Vagina (tissue), 2 donors: ENCODE results near the gene CTNNAL1.

Source experiments
- CTCF ChIP-seq, 3 experiments: fragments of 450-650 bp in 2 of 3; fragments of 200-600 bp in 1 of 3; sonication (generic) in 1 of 3; IDR thresholded peaks; one replicate each; pipeline ENCODE4 v1.5.1; 2017 to 2019; ENCODE audit warnings: antibody characterized with exemption in 3 of 3, mild to moderate bottlenecking in 2 of 3, moderate library complexity in 2 of 3
- POLR2AphosphoS5 ChIP-seq, 2 donors: sonication (generic); formaldehyde crosslinking; IDR thresholded peaks; one replicate each; pipeline ENCODE4 v1.9.0; 2017; ENCODE audit warnings: antibody characterized with exemption in 2 of 2, mild to moderate bottlenecking in 2 of 2, low read depth in 1 of 2; ENCODE audit not compliant: insufficient read depth in 1 of 2

- TF ChIP-seq CTCF (IDR thresholded peaks at IDR 0.05), result no peak
- no peak for TF ChIP-seq POLR2AphosphoS5 (IDR thresholded peaks at IDR 0.05; ENCODE audit: insufficient read depth in 1 of 2, low read depth in 1 of 2)
These were observed 4.2 kb upstream of the CTNNAL1 start for GRCh38 chr9:109017493-109017892.
